ENCODE results near the gene ACTL6B. TPM values are rescaled to one million over a fixed set of nuclear protein-coding genes. Genes with fewer than 3 reads are reported as not detected.

ACTL6B gene
- total and polyA plus RNA-seq, 9 donors: 0.19 to 0.40 TPM; not detected in 7

GRCh38 chr7:100626055-100626454 is 30.2 kb downstream of the ACTL6B start:
- DNase-seq: no peak
- Histone ChIP-seq H3K27ac (ENCODE audit: low read length) (no peak overlapping the region), H3K4me1 (ENCODE audit: control insufficient read depth, insufficient read depth, low read length) (peaks cover 11% of the 10 kb centered on the region), H3K36me3 (ENCODE audit: control insufficient read depth, insufficient read depth, low read length) (peaks cover 3% of the 10 kb centered on the region), H3K27me3 (ENCODE audit: control insufficient read depth, insufficient read depth, low read length) (peaks cover 4% of the 10 kb centered on the region), H3K9me3 (replicated peaks; ENCODE audit: control insufficient read depth, low read depth, low read length) (no peaks in the 10 kb centered on the region), H3K4me3 (ENCODE audit: low read length) (no peak overlapping the region)
- WGBS (ENCODE audit: insufficient coverage): 0% methylated on average over 1 of the region's 3 CpGs

GRCh38 chr7:100623951-100624824 is 32.1 kb downstream of the ACTL6B start:
- H3K4me1 ChIP-seq (ENCODE audit: control insufficient read depth, insufficient read depth, low read length): peaks cover 11% of the 10 kb centered on the region
- H3K4me3 ChIP-seq (ENCODE audit: low read length): no peak overlapping the region
- no peak overlapping the region for H3K27ac ChIP-seq (ENCODE audit: low read length)
- 85% methylated on average over 6 of the region's 15 CpGs for WGBS (ENCODE audit: insufficient coverage)
- H3K36me3 ChIP-seq (ENCODE audit: control insufficient read depth, insufficient read depth, low read length): peaks cover 11% of the 10 kb centered on the region
- peaks cover 2% of the 10 kb centered on the region for H3K27me3 ChIP-seq (ENCODE audit: control insufficient read depth, insufficient read depth, low read length)
- no peak for DNase-seq
- no peaks in the 10 kb centered on the region for H3K9me3 ChIP-seq (replicated peaks; ENCODE audit: control insufficient read depth, low read depth, low read length)

GRCh38 chr7:100621554-100621953 is 34.7 kb downstream of the ACTL6B start:
- Histone ChIP-seq H3K4me1 (ENCODE audit: control insufficient read depth, insufficient read depth, low read length) (peaks cover 6% of the 10 kb centered on the region), H3K27ac (ENCODE audit: low read length) (no peak overlapping the region), H3K9me3 (replicated peaks; ENCODE audit: control insufficient read depth, low read depth, low read length) (no peaks in the 10 kb centered on the region), H3K27me3 (ENCODE audit: control insufficient read depth, insufficient read depth, low read length) (no peaks in the 10 kb centered on the region), H3K36me3 (ENCODE audit: control insufficient read depth, insufficient read depth, low read length) (peaks cover 11% of the 10 kb centered on the region), H3K4me3 (ENCODE audit: low read length) (no peak overlapping the region)
- 60% methylated on average over 8 of the region's 8 CpGs for WGBS (ENCODE audit: insufficient coverage)
- DNase-seq: no peak

GRCh38 chr7:100620804-100621203 is 35.4 kb downstream of the ACTL6B start:
- no peak overlapping the region for H3K27ac ChIP-seq (ENCODE audit: low read length)
- peaks cover 11% of the 10 kb centered on the region for H3K36me3 ChIP-seq (ENCODE audit: control insufficient read depth, insufficient read depth, low read length)
- H3K4me1 ChIP-seq (ENCODE audit: control insufficient read depth, insufficient read depth, low read length): no peaks in the 10 kb centered on the region
- no peak overlapping the region for H3K4me3 ChIP-seq (ENCODE audit: low read length)
- H3K9me3 ChIP-seq (replicated peaks; ENCODE audit: control insufficient read depth, low read depth, low read length): no peaks in the 10 kb centered on the region
- 90% methylated on average over 13 of the region's 23 CpGs for WGBS (ENCODE audit: insufficient coverage)
- no peaks in the 10 kb centered on the region for H3K27me3 ChIP-seq (ENCODE audit: control insufficient read depth, insufficient read depth, low read length)
- DNase-seq: no peak

GRCh38 chr7:100620239-100620638 is 36.0 kb downstream of the ACTL6B start:
- no peaks in the 10 kb centered on the region for H3K27me3 ChIP-seq (ENCODE audit: control insufficient read depth, insufficient read depth, low read length)
- 93% methylated on average over 3 of the region's 6 CpGs for WGBS (ENCODE audit: insufficient coverage)
- DNase-seq: no peak
- H3K9me3 ChIP-seq (replicated peaks; ENCODE audit: control insufficient read depth, low read depth, low read length): no peaks in the 10 kb centered on the region
- H3K27ac ChIP-seq (ENCODE audit: low read length): no peak overlapping the region
- peaks cover 15% of the 10 kb centered on the region for H3K36me3 ChIP-seq (ENCODE audit: control insufficient read depth, insufficient read depth, low read length)
- no peak overlapping the region for H3K4me3 ChIP-seq (ENCODE audit: low read length)
- no peaks in the 10 kb centered on the region for H3K4me1 ChIP-seq (ENCODE audit: control insufficient read depth, insufficient read depth, low read length)

- Histone ChIP-seq H3K27ac (ENCODE audit: low read length) (no peak overlapping the region), H3K4me3 (ENCODE audit: low read length) (no peak overlapping the region), H3K4me1 (ENCODE audit: control insufficient read depth, insufficient read depth, low read length) (peaks cover 10% of the 10 kb centered on the region), H3K36me3 (ENCODE audit: control insufficient read depth, insufficient read depth, low read length) (peaks cover 9% of the 10 kb centered on the region), H3K9me3 (replicated peaks; ENCODE audit: control insufficient read depth, low read depth, low read length) (no peaks in the 10 kb centered on the region), H3K27me3 (ENCODE audit: control insufficient read depth, insufficient read depth, low read length) (no peaks in the 10 kb centered on the region)
- 100% methylated on average over 1 of the region's 6 CpGs for WGBS (ENCODE audit: insufficient coverage)
- no peak for DNase-seq
Observed at GRCh38 chr7:100614308-100614861, 41.9 kb downstream of the ACTL6B start.

- WGBS (ENCODE audit: insufficient coverage): 97% methylated on average over 5 of the region's 13 CpGs
Observed at GRCh38 chr7:100613412-100614175, 42.7 kb downstream of the ACTL6B start.

GRCh38 chr7:100612730-100613390 is 43.4 kb downstream of the ACTL6B start:
- no peaks in the 10 kb centered on the region for H3K27me3 ChIP-seq (ENCODE audit: control insufficient read depth, insufficient read depth, low read length)
- peaks cover 10% of the 10 kb centered on the region for H3K4me1 ChIP-seq (ENCODE audit: control insufficient read depth, insufficient read depth, low read length)
- H3K27ac ChIP-seq (ENCODE audit: low read length): peak overlapping the region; percentile 52
- peak overlapping the region; percentile 88 for H3K4me3 ChIP-seq (ENCODE audit: low read length)
- no peaks in the 10 kb centered on the region for H3K9me3 ChIP-seq (replicated peaks; ENCODE audit: control insufficient read depth, low read depth, low read length)
- 1% methylated on average over 15 of the region's 29 CpGs for WGBS (ENCODE audit: insufficient coverage)
- H3K36me3 ChIP-seq (ENCODE audit: control insufficient read depth, insufficient read depth, low read length): peaks cover 9% of the 10 kb centered on the region
- DNase-seq: peak; percentile 51

More at GRCh38 chr7:100613412-100614175, 42.7 kb downstream of the ACTL6B start:
- no peaks in the 10 kb centered on the region for H3K9me3 ChIP-seq (replicated peaks; ENCODE audit: control insufficient read depth, low read depth, low read length)
- peaks cover 9% of the 10 kb centered on the region for H3K36me3 ChIP-seq (ENCODE audit: control insufficient read depth, insufficient read depth, low read length)
- no peak overlapping the region for H3K4me3 ChIP-seq (ENCODE audit: low read length)
- no peaks in the 10 kb centered on the region for H3K27me3 ChIP-seq (ENCODE audit: control insufficient read depth, insufficient read depth, low read length)
- no peak overlapping the region for H3K27ac ChIP-seq (ENCODE audit: low read length)
- H3K4me1 ChIP-seq (ENCODE audit: control insufficient read depth, insufficient read depth, low read length): peaks cover 10% of the 10 kb centered on the region
- no peak for DNase-seq

- WGBS (ENCODE audit: insufficient coverage): under 1% methylated on average over 61 of the region's 61 CpGs
- peak; percentile 100 for DNase-seq
- peak within 1 kb of the TSS; percentile 94 for H3K27ac ChIP-seq (ENCODE audit: low read length)
- H3K36me3 ChIP-seq (ENCODE audit: control insufficient read depth, insufficient read depth, low read length): peaks cover 12% of the 10 kb centered on the region
- no peaks in the 10 kb centered on the region for H3K27me3 ChIP-seq (ENCODE audit: control insufficient read depth, insufficient read depth, low read length)
- H3K4me1 ChIP-seq (ENCODE audit: control insufficient read depth, insufficient read depth, low read length): peaks cover 10% of the 10 kb centered on the region
- H3K4me3 ChIP-seq (ENCODE audit: low read length): peak within 1 kb of the TSS; percentile 88
- H3K9me3 ChIP-seq (replicated peaks; ENCODE audit: control insufficient read depth, low read depth, low read length): no peaks in the 10 kb centered on the region
Observed at GRCh38 chr7:100611983-100612729, 44.1 kb downstream of the ACTL6B start, which contains the start of gene MOSPD3. Gene MOSPD3, plus strand, starts transcription at chr7:100612540. Its CDS starts 252 bp downstream, at chr7:100612792.

Measured in muscle of leg (tissue), 11 donors.